ENCODE results near the gene HDAC2.

HDAC2 gene

DNA sequence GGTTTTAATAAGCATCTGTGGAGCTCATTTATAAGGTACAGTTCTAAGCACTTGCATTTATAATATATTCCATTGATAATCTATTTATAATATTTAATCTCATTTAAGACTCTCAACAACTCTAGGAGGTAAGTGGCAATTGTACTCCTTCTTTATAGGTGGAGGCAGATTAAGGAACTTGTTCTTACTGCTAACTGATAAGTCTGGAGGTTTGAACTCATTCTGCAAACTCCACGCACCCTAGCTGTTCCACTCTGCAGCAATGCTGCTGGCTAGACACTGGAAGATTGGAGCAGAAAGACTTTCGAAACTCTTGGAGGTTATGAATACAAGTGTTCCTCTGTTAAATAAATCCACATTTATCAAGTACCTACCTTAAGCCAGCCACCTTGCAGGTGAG is 793 bp upstream of the HDAC2 start:
- Histone ChIP-seq H3K36me3 (ENCODE audit: insufficient read depth) (no peaks in the 10 kb centered on the region), H4K20me1 (ENCODE audit: insufficient read depth) (peaks cover 18% of the 10 kb centered on the region; the same call in 1 of the 2 replicates), H3K4me3 (IDR thresholded peaks at IDR 0.05; ENCODE audit: insufficient read depth, low read depth, low read length) (no peak overlapping the region), H3K27me3 (ENCODE audit: insufficient read depth, low read depth) (no peaks in the 10 kb centered on the region), H3K27ac (peak overlapping the region; percentile 86), H3K9ac (peak overlapping the region; percentile 90), H3K79me2 (ENCODE audit: insufficient read depth, low read depth) (peaks cover 38% of the 10 kb centered on the region), H2AFZ (ENCODE audit: low read depth) (peak overlapping the region; percentile 76), H3K4me1 (ENCODE audit: low read depth, poor library complexity, severe bottlenecking) (peaks cover 23% of the 10 kb centered on the region), H3K4me2 (peak overlapping the region; percentile 66)
- no peak for TF ChIP-seq CTCF (conservative IDR thresholded peaks at IDR 0.05; ENCODE audit: low read depth, low read length)

DNA sequence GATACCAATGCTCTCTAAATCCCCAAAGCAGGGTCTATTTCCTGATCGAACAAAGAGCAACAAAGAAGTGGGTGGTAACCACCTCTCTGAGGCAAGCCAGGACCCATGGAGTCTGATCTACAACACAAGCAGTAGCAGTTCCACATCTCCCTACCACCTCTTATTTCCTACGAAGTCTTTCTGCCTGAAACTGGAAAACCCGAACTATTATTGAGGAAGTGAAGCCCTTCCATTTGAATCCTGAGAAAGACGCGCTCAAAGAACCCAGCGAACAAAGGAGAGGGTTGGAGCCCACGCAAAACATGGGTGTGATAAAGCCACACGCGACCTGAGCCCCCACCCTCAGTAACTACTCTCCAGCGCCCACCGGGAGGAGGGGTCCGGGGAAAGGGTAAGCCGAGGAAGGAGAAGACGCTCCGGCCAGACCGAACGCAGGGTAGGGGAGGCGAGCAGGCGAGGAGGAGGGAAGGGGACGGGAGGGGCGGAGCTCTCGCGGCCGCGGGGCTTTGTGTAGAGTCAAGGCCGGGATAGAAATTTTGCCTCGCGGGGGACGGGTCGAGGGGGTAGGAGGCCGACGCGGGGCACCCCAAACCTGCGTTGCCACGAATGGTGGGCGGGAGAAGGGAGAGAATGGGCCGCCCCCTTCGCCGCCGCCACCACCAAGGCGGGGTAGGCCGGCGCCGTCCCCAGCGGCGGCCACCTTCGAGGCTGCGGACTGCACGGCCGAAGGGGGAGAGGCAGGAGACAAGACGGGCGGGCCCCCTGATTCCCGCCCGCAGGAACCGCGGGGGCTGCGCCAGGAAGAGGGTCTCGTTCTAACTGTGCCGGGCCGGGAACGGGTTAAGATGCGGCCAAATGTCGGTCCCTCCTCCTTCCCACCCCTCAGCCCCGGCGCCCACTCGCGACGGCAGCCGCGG is 802 bp downstream of the HDAC2 start:
- Histone ChIP-seq H2AFZ (ENCODE audit: low read depth) (peak overlapping the region; percentile 76), H3K27me3 (ENCODE audit: insufficient read depth, low read depth) (no peaks in the 10 kb centered on the region), H3K36me3 (ENCODE audit: insufficient read depth) (no peaks in the 10 kb centered on the region), H3K79me2 (ENCODE audit: insufficient read depth, low read depth) (peaks cover 54% of the 10 kb centered on the region), H3K9ac (peak overlapping the region; percentile 90), H4K20me1 (ENCODE audit: insufficient read depth) (peaks cover 30% of the 10 kb centered on the region), H3K4me2 (peak overlapping the region; percentile 78), H3K27ac (peak overlapping the region; percentile 86), H3K4me3 (IDR thresholded peaks at IDR 0.05; ENCODE audit: insufficient read depth, low read depth, low read length) (no peak overlapping the region), H3K4me1 (ENCODE audit: low read depth, poor library complexity, severe bottlenecking) (peaks cover 23% of the 10 kb centered on the region)
- TF ChIP-seq CTCF (conservative IDR thresholded peaks at IDR 0.05; ENCODE audit: low read depth, low read length) = no peak

GRCh38 chr6:113968472-113968871 is 2.5 kb downstream of the HDAC2 start:
- Histone ChIP-seq H2AFZ (ENCODE audit: low read depth) (no peak overlapping the region), H3K27me3 (ENCODE audit: insufficient read depth, low read depth) (no peaks in the 10 kb centered on the region), H4K20me1 (ENCODE audit: insufficient read depth) (peaks cover 37% of the 10 kb centered on the region), H3K36me3 (ENCODE audit: insufficient read depth) (no peaks in the 10 kb centered on the region), H3K4me2 (peak overlapping the region; percentile 78; the same call in 1 of the 2 replicates), H3K4me3 (IDR thresholded peaks at IDR 0.05; ENCODE audit: insufficient read depth, low read depth, low read length) (no peak overlapping the region), H3K27ac (no peak overlapping the region), H3K9ac (no peak overlapping the region), H3K79me2 (ENCODE audit: insufficient read depth, low read depth) (peaks cover 71% of the 10 kb centered on the region), H3K4me1 (ENCODE audit: low read depth, poor library complexity, severe bottlenecking) (peaks cover 23% of the 10 kb centered on the region)
- TF ChIP-seq CTCF (conservative IDR thresholded peaks at IDR 0.05; ENCODE audit: low read depth, low read length) = no peak

- Histone ChIP-seq H3K27ac (no peak overlapping the region), H4K20me1 (ENCODE audit: insufficient read depth) (peaks cover 37% of the 10 kb centered on the region), H3K79me2 (ENCODE audit: insufficient read depth, low read depth) (peaks cover 78% of the 10 kb centered on the region), H3K4me2 (no peak overlapping the region), H3K27me3 (ENCODE audit: insufficient read depth, low read depth) (no peaks in the 10 kb centered on the region), H3K4me3 (IDR thresholded peaks at IDR 0.05; ENCODE audit: insufficient read depth, low read depth, low read length) (no peak overlapping the region), H3K4me1 (ENCODE audit: low read depth, poor library complexity, severe bottlenecking) (peaks cover 23% of the 10 kb centered on the region), H3K9ac (no peak overlapping the region), H3K36me3 (ENCODE audit: insufficient read depth) (no peaks in the 10 kb centered on the region), H2AFZ (ENCODE audit: low read depth) (no peak overlapping the region)
- TF ChIP-seq CTCF (conservative IDR thresholded peaks at IDR 0.05; ENCODE audit: low read depth, low read length) = no peak
These were observed 3.2 kb downstream of the HDAC2 start for GRCh38 chr6:113967777-113968176.
